NCI-H2196 treated with DMSO at 0.1 percent for 48 hours (cell line): Measurements from ENCODE around the gene TREML2.
A peak's percentile ranks its signal among the peaks of the same experiment; 100 is the strongest.
"Not testable (repeated sequence)": the region's sequence is repeated elsewhere in the genome, so short reads cannot be mapped to it uniquely, and the experiment has no call there.

ENCODE experiments used
- DNase-seq: peaks from one replicate; lab custom pipeline; 2025; ENCODE audit not compliant: unreplicated experiment; lab: John Stamatoyannopoulos, UW

TREML2 gene

DNA sequence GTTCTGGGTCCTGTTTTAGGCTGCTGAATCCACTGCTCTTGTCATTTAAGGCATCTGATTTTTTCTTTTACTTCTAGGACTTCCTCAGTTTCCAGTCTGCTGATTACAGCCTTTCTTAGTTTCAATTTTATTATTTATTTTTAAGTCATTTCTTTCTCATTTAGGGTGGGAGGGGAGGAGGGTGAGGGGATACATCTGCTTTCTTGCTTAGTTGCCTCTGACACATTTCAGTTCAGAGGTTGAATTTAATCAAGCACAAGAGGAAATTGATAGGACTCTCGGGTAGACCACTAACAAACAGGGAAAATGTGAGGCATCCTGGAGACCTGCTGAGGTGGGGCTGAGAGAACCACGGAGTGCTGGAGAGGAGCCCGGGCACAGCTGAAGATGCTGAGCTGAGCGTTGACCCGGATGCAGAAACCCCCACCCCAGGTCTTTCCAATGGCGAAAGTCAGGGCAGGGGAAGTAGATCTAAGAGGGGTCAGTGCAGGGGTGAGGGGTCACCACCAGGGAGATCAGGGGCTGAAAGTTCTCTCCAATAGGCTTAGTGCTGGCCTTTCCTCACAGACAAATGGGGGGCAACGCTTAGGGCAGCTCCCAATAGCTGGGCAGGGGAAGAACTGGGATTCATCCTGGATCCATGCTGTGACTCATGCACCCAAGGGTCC, 7.6 kb upstream of the TREML2 start:
- DNase-seq: no peak

DNA sequence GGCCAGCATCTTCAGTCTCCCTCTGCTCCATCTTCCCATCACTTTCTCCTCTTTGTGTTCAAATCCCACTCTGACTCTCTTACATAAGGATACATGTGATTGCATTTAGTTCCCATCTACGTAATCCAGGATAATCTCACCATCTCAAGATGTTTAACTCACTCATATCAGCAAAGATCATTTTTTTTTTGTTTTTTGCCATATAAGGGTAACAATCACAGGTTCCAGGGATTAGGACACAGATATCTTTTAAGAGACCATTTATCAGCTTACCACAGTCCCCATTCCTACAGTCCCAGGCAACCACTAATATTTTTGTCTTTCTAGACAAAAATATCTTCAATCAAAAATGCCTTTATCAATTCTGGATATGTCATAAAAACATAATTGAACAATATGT, 3.2 kb upstream of the TREML2 start:
- no peak for DNase-seq

DNA sequence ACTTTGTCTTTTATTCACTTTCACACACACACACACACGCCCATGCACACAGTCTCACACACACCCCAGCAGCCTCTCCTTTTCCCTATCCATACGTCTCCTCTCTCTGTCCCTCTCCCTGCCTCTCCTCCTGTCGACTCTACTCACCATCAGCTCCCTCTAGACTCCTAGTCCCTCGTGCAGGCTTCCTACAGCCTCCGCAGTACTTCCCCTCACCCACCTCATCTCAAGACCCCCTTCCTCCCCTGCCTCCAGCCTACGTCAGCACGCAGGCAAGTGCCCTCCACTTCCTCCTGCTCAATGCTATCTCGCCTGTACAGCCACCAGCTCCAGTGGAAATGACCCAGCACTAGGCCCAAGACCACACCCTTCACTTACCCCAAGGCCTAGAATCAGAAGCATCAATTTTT, 820 bp upstream of the TREML2 start:
- no peak for DNase-seq

DNA sequence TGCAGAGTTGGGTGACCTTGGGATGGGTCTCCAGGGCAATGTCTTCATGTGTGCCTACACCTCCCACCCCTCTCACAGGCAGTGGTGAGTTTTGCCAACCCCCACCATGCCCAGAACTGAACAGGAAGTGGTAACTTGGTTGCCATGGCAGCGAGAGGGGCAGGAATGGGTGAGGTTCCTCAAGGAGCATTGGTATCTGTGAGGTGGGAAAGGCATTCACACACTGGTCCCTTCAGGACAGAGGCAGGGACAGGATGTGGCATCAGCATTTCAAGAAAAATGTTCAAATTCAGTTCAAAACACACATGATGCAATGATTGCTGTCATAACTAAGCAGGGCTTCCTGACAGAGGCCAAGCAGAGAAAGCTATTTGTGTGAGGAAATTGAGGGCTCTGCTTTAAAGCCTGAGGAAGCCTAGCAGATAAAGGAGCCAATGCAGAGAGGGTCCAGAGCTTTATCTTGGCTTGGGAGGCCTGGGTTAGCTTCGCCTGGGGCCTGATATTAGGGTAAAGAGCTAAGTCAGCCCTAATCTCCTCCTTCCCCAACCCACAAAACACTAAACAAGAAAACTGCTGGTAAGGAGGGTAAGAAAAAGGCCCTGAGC, 551 bp downstream of the TREML2 start:
- DNase-seq: no peak

DNA sequence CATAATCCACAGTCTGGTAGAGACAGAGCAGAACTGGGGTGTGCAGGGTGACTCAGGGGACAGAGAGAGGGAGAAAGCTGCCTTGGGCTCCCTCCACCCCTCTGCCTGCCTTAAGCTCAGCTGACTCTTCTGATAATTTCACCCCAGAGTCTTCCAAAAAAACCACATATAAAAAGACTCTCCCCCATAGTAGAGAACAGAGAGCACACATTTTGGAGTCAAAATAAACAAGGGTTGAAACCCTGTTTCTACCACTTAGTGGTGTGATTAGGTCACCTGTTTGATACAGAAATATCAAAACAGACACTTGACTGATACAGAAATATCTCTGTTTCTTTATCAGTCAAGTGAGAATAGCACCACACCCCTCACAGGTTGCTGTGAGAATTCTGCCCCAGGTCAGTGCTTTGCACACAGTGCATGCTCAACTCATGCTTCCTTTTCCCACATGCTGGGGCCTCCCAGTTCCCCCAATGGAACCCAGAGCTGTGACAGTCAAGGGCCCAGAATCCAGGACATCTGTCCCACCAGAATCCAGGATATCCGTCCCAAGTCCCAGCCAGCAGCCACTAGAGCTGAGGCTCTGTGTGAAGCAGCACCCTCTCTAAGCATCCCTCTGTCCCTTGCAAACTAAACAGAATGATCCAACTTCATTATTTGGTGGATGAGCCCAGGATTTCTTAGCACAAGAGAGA, 1.2 kb downstream of the TREML2 start:
- no peak for DNase-seq

DNA sequence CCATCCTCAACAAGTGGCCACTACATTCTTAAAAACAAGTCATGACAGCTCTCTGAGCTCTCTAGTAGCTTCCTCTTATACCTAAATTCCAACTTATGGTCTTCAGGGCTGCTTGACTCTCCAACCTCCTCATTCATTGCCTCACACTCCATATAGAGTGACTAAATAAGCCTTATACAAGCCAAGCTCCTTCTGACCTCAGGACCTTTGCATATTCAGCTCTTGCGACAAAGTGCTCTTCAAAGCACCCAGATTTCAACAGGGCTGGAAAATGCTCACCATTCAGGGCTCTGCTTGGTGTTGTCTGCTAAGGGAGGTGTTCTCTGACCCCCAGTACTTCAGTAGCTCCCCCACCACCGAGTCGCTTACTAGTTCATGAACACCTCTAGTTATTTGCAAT, 3.7 kb downstream of the TREML2 start:
- DNase-seq: no peak

DNA sequence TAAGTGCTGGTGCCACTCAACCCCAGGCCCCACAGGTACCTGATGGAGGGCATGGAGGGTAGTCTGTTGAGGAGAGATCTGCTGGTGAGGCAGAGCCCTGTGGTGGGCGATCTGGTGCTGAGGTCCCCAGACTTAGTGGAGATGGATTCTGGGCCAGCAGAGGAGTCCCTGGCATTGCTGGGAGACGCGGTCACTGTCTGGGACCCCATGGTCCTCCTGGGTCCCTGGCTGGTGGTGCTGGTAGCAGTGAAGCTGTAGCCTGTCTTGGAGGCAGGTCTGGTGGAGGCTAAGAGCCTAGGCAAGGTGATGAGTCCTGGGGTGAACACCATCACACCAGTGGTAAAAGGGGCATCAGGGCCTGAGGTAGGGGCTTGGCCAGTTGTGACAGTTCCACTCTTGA, 6.6 kb downstream of the TREML2 start:
- no peak for DNase-seq

DNA sequence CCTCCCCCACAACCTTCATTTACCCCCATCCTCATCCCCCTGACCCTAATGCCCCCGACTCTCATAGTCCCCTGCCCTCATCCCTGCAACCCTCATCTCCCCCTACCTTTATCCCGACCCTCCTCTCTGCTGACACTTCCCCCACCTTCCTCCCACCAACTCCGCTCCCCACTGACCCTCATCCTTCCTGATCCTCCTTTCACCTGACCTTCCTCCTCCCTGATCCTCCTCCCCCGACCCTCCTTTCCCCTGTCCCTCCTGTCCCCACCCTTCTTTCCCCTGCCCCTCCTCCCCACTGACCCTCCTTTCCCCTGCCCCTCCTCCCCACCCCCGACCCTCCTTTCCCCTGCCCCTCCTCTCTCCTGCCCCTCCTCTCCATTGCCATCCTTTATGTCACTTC, 7.1 kb downstream of the TREML2 start:
- DNase-seq: no peak

DNA sequence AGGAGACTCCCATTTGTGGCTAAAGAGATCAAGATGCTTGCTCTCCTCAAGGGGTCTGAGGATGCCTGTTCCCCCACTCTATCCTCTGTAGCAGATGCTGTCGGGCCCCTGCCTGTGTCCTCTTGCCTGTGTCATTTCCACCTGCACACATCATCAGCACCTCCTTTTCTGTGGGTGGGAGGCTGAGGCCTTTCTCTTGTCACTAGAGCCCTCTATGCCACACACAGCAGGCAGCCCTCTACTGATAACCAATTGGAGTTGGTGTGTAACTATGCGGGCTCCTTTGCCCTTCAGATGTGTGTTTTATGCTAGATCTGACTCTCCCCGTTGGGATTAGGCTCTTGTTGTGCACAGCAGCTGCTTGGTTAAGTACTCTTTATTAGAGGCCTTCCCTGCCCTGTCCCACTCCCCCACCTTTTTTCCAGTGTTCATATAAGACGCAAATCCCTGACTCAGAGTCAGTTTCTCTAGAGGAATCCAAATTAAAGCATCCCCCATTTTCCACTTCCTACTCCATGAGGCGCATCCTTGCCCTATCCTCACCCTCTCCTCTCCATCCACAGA, 7.7 kb downstream of the TREML2 start:
- DNase-seq: no peak

DNA sequence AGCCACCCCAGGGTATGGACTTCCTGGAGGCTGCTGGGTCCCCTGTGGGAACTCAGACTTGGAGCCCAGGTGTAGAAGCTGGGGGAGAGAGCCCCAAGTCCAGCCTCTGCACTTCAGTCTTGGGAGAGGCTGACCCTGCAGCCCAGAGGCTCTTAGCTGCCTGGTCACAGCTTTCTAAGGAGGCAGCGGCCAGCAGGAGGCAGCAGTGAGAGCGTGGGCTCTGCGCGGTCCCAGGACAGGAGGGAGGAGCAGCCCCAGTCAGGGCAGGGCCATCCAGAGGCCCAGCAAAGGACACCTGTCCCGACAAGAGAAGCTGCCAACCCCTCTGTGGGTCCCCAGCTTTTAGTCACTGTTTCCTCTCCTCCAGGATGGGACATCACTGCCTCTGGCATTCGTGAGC, 9.4 kb downstream of the TREML2 start:
- no peak for DNase-seq

DNA sequence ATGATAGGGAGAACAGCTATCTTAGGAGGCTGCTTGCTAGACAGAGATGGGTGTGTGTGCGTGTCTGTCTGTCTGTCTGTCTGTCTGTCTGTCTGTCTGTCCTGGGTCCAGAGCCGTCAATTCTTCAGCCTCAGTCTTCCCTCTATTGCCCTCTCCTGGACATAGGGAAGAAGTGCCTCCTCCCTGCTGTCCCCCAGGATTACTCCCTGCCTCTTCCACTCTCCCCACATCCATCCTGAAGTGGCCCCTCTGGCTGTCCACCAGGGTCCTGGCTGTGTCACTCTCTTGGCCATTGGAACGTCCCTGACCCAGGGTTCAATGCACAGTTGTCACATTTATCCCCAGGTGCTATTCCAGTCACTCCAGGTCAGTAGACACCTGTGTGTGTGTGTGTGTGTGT, 10.2 kb downstream of the TREML2 start:
- no peak for DNase-seq

DNA sequence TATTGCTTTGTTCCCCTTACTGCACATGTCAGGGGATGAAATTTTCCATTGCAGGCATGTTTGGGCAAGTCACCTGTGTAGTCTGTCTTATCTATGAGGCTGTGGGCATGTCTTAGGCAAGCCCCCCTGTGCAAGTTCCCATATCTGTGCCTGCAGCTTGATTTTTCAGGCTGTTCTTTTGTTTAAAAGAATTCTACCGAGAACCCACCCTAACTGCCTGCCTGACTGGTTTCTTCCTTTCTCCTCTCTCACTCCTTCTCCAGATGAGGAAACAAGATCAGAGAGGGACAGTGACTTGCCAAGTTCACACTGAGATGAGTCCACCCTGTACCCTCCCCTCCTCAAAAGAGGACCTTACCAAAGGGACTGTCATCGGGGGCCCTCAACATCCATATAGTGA, 11.0 kb downstream of the TREML2 start:
- DNase-seq: no peak

DNA sequence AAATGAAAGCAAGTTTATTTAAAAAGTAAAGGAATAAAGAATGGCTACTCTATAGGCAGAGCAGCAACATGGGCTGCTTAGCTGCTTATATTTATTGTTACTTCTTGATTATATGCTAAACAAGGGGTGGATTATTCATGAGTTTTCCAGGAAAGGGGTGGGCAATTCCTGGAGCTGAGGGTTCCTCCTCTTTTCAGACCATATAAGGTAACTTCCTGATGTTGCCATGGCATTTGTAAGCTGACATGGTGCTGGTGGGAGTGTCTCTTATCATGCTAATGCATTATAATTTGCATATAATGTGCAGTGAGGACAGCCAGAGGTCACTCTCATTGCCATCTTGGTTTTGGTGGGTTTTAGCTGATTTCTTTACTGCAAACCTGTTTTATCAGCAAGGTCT, 11.9 kb downstream of the TREML2 start:
- not testable (repeated sequence) for DNase-seq

DNA sequence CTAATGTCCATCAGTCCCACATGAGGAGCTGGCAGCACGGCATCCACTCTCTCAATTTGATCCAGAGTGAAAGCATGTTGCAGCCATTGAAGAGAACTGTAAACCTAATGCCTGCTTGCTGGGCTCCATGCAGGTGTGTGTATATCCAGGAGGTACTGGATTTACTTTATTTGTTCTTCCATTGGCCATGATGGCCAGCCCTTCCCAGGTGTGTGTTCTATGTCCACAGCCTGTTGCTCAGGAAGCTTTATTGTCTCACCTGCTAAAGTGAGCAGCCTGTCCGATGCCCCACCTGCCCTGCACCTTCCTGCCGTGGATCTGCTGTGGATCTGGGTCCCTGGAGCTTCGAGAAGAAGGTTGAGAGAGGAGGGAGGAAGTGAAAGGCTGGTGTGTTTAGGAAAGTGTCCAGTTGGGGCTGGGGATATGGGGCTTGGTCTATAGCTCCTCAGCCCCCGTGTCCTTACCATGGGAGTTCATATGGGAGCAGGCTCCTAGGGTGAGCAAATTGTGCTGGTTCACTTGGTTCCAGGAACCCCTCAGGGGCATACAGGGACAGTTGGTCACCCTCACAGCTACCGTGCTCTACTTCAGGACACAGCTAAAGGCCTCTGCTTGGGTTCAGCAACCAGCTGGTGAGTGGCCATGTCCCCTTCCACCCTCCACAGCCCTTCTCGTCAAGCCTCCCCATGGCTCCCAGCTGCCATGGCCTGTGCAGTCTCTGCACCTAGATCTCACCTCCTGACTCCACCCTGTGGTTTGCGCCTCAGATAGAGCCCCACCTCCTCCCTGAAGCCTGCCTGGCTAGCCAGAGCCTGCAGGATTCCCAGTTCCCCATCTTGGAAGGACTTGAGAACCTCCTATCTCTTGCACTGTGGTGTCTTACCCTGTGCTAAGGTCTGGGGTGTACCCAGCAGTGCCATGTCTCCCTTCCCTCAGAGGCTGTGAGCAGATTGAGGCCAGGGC, 12.7 kb downstream of the TREML2 start:
- no peak for DNase-seq

DNA sequence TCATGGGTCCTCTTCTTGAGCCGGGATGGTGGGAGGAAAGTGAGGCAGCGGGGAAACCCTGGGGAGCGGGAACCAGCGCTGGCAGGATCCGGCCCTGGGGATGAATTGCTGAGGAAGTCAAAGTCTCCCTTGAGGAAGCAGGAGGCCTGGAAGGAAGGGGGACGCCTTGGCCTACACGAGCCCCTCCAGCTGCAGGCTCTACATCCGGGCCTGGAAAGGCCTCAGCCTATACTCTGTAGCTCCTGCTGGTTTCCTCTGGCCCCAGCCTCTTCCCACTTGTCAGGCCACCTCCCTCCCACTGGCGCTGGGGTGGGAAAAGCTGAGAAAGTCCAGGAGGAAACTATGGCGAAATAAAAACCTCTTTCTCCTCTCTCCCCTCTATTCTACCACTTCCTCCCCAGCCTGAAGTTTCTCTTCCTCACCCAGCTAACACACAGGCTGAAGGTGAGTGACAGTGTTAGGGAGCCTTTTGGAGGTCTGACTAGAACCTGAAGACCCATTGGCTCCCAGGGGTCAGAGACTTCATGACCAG, 14.9 kb downstream of the TREML2 start:
- DNase-seq: no peak

DNA sequence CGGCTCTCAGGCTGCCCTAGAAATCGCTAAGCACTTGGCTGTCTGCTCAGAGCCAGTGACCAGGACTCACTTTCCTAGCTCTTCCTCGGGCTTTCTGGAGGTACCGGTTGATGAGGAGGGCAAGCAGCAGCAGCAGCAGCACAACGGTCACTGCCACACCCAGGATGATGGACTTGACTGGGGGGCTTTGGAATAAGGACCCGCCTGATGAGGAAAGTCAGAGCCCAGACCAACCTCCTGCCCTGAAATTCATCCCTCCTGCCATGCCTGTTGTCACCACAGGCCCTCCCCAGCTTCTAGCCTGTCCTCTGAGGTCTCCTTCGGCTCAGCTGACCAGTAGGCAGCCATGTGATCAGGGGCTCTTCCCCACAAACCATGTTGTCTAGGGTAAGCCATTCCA, 16.2 kb downstream of the TREML2 start:
- DNase-seq: no peak

DNA sequence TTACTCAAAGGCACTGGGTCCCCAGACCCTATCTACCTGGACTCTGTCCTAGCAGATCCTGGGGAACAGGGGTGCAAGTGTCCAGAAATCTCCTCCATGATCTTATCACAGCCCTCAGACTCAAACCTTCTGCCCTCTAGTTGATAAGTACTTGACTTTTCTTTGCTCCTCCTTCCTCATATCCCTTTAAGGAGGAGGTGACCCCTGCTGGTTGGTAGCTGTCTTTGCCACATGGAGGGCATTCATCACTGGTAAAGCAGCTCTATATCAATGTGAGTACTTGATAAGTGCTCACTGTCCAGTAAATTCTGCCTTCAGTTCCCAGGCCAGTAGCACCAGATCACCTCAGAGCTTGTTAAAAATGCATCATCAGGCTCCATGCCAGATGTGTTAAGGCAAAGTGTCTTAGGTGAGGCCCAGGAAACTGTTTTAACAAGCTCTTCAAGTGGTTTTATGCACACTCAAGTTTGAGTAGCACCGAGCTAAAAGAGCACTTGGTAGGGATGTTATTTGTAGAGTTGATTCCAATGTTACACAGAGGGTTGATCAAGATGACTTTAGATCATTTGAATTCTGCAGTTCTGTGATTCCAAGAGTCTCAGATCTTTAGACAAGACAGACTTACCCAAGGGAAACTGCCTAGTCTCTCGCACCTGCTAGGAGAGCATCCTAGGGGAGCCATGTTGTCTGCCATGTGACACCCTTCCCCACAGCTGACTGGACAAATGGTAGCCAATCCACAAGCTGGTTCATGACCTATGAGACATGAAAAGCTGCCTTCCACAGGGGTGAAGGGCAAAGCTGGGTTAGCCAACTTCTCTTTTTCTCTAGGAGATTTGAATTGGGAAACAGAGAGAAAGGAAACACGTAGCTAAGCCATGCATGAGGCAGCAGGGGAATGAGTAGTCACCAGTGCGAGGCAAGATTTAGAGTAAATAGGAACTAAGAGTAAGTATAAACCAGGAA, 18.6 kb downstream of the TREML2 start:
- DNase-seq: peak; percentile 22

DNA sequence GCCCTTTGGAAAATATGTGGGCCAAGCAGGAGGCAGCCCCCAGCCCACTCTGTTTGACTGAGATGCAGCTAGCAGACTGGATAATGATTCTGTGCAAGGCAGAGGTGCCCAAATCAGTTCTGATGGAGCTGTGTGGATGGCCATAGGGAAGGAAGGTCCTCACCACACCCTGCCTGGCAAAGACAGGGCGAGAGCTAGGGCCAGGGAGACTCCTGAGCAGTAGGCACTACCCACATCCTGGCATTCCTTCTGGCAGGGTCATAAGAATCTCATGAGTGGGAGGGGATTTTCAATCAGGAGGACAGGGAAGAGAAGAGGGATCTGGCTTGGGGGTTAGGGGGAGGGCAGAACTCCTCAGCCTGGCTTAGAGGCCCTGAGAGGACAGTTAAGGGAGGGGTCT, 19.4 kb downstream of the TREML2 start:
- no peak for DNase-seq

DNA sequence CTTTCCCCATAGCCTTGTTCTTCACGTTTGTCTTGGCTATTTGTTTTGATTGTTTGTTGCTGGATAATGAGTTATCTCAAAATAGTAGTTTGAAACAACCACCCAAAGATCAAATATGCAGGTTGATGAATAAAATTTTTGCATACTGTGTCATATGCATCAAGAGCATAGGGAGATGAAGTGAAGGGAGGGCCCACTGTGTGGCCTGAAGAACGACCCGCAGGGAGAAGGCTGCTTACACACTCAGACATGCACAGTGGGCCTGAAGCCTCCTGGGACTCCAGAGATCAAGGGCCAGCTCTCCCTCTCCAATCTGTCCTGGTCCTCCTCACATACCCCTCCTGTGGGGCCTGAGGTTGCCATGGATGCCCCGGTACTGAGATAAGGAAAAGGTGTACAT, 21.8 kb downstream of the TREML2 start:
- no peak for DNase-seq

DNA sequence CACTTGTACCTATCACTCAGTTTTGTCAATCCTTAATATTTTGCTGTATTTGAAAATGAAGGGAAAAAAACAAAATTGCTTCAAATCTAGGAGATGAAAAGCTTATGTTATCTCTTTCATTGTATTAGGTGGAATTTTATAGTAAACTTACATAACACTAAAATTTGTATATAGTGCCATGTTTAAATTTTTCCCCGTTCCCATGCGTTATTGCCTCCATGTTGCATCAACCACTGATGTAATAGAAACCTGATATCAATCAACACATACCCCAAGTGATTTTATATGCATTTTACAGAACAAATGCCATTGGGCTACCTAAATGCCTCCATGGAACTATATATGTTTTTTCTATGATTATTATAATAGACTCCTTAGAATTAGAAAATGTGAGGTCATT, 23.3 kb downstream of the TREML2 start:
- no peak for DNase-seq
